ENCODE results near the gene UPK2.
"Not testable (repeated sequence)": the region's sequence is repeated elsewhere in the genome, so short reads cannot be mapped to it uniquely, and the experiment has no call there.

The UPK2 gene

DNA sequence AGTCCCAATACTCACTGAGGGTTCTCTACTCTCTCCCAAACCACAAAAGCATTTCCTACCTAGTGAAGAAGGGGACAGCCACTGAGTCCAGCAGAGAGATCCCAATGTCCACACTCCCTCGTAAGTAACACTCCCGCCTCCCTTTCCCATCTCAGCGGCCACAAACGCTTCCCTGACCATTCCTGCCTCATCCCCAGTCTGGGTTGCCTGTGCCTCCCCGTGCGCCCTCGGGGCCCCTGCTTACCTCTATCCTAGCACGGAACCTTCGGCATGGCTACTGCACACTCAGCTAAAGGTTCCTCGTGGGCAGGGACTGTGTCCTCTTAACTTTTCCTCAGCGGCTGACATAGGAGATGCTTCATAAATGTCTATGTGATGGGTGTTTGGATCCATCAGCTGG is 1.5 kb downstream of the UPK2 start:
- H3K27me3 ChIP-seq (ENCODE audit: control insufficient read depth, insufficient read depth, low read length) = no peaks in the 10 kb centered on the region
- no peaks in the 10 kb centered on the region for H3K9me3 ChIP-seq (ENCODE audit: control insufficient read depth, insufficient read depth, low read length)
- H3K36me3 ChIP-seq (ENCODE audit: control insufficient read depth, insufficient read depth, low read length) = no peaks in the 10 kb centered on the region
- no peak overlapping the region for H3K4me3 ChIP-seq (ENCODE audit: low read depth, low read length)
- no peaks in the 10 kb centered on the region for H3K4me1 ChIP-seq (ENCODE audit: control insufficient read depth, insufficient read depth, low read length)
- no peak overlapping the region for H3K9ac ChIP-seq (ENCODE audit: low read depth, low read length)

DNA sequence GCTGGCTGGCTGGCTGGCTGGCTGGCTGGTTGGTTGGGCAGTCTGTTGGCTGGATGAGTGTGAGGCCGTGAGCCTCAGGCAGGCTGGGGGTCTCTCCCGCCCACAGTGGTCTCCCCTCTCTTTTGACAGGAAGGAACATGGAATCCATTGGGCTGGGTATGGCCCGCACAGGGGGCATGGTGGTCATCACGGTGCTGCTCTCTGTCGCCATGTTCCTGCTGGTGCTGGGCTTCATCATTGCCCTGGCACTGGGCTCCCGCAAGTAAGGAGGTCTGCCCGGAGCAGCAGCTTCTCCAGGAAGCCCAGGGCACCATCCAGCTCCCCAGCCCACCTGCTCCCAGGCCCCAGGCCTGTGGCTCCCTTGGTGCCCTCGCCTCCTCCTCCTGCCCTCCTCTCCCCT is 1.9 kb downstream of the UPK2 start:
- no peaks in the 10 kb centered on the region for H3K36me3 ChIP-seq (ENCODE audit: control insufficient read depth, insufficient read depth, low read length)
- H3K27me3 ChIP-seq (ENCODE audit: control insufficient read depth, insufficient read depth, low read length) = no peaks in the 10 kb centered on the region
- no peaks in the 10 kb centered on the region for H3K4me1 ChIP-seq (ENCODE audit: control insufficient read depth, insufficient read depth, low read length)
- H3K9me3 ChIP-seq (ENCODE audit: control insufficient read depth, insufficient read depth, low read length) = no peaks in the 10 kb centered on the region
- H3K9ac ChIP-seq (ENCODE audit: low read depth, low read length) = no peak overlapping the region
- no peak overlapping the region for H3K4me3 ChIP-seq (ENCODE audit: low read depth, low read length)

DNA sequence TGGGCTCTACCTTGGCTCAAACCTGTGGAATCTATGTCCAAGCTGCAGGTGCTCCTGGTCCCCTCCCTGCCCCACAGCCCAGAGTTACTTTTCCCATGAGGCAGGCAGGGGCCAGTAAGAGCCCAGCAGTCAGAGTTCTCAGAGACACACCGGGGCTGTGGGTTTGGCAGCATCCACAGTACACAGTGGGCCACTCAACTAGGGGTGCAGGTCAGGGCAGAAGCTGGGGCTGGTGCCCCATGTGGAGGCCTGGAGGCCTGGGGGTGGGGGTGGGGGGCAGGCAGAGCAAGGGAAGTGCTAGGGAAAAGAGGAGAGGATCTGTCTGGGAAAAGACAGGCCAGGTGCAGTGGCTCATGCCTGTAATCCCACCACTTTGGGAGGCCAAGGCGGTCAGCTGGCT is 2.5 kb downstream of the UPK2 start:
- H3K4me3 ChIP-seq (ENCODE audit: low read depth, low read length) = no peak overlapping the region
- H3K4me1 ChIP-seq (ENCODE audit: control insufficient read depth, insufficient read depth, low read length) = no peaks in the 10 kb centered on the region
- no peaks in the 10 kb centered on the region for H3K9me3 ChIP-seq (ENCODE audit: control insufficient read depth, insufficient read depth, low read length)
- H3K27me3 ChIP-seq (ENCODE audit: control insufficient read depth, insufficient read depth, low read length) = no peaks in the 10 kb centered on the region
- no peak overlapping the region for H3K9ac ChIP-seq (ENCODE audit: low read depth, low read length)
- H3K36me3 ChIP-seq (ENCODE audit: control insufficient read depth, insufficient read depth, low read length) = no peaks in the 10 kb centered on the region

DNA sequence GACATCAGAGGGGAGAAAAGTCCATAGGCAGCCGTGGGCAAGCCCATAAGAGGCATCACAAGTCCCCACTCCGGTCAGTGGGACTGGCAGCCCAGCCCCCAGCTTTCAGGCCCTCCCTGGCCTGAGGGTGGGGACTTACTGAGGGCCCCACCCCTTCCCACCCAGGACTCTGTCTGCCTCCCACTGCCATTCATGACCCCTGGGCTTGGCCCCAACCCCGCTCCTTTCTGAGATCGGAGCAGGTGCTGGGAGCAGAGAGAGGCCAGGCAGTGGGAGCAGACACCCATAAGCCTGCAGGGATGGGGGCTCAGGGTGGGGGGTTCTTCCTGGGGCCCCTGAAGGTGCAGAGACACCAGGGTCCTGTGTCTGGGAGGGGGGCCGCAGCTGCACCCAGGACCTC is 5.1 kb downstream of the UPK2 start:
- H3K36me3 ChIP-seq (ENCODE audit: control insufficient read depth, insufficient read depth, low read length) = no peaks in the 10 kb centered on the region
- no peaks in the 10 kb centered on the region for H3K4me1 ChIP-seq (ENCODE audit: control insufficient read depth, insufficient read depth, low read length)
- no peak overlapping the region for H3K9ac ChIP-seq (ENCODE audit: low read depth, low read length)
- H3K9me3 ChIP-seq (ENCODE audit: control insufficient read depth, insufficient read depth, low read length) = no peaks in the 10 kb centered on the region
- H3K4me3 ChIP-seq (ENCODE audit: low read depth, low read length) = no peak overlapping the region
- no peaks in the 10 kb centered on the region for H3K27me3 ChIP-seq (ENCODE audit: control insufficient read depth, insufficient read depth, low read length)

DNA sequence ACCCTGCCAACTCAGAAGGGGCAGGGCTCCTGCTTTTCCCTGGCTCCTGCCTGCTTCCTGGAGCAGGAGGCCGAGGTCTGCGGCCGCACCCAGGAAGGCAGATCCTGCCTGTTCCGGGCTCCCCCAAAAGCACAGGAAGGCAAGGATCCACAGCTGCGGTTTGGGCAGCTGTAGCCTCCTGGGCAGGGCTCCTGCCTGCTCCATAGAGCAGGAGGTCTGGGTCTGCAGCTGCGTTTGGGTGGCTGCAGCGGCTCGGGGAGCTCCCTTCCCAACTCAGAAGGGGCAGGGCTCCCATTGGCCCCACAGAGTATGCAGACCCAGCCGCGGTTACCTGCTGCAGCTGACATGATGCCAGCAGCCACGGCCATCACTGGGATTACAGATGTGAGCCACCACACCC is 5.5 kb downstream of the UPK2 start:
- Histone ChIP-seq H3K9ac (ENCODE audit: low read depth, low read length) (peak overlapping the region; percentile 54), H3K4me3 (ENCODE audit: low read depth, low read length) (no peak overlapping the region), H3K27me3 (ENCODE audit: control insufficient read depth, insufficient read depth, low read length) (no peaks in the 10 kb centered on the region)

DNA sequence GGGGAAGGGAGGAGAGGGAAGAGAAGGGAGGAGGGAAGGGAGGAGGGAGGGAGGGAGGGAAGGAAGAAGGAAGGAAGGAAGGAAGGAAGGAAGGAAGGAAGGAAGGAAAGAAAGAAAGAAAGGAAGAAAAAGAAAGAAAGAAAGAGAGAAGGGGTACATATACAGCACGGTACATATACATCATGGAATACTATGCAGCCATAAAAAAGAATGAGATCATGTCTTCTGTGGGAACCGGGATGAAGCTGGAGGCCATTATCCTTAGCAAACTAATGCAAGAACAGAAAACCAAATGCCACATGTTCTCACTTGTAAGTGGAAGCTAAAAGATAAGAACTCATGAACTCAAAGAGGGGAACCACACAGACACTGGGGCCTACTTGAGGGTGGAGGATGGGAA is 13.4 kb downstream of the UPK2 start:
- H3K9me3 ChIP-seq (ENCODE audit: control insufficient read depth, insufficient read depth, low read length); H3K9ac ChIP-seq (ENCODE audit: low read depth, low read length); H3K4me3 ChIP-seq (ENCODE audit: low read depth, low read length); H3K36me3 ChIP-seq (ENCODE audit: control insufficient read depth, insufficient read depth, low read length); H3K4me1 ChIP-seq (ENCODE audit: control insufficient read depth, insufficient read depth, low read length); H3K27me3 ChIP-seq (ENCODE audit: control insufficient read depth, insufficient read depth, low read length): not testable (repeated sequence)

More for the DNA sequence above, 5.5 kb downstream of the UPK2 start:
- no peaks in the 10 kb centered on the region for H3K36me3 ChIP-seq (ENCODE audit: control insufficient read depth, insufficient read depth, low read length)
- H3K4me1 ChIP-seq (ENCODE audit: control insufficient read depth, insufficient read depth, low read length) = no peaks in the 10 kb centered on the region
- H3K9me3 ChIP-seq (ENCODE audit: control insufficient read depth, insufficient read depth, low read length) = no peaks in the 10 kb centered on the region

DNA sequence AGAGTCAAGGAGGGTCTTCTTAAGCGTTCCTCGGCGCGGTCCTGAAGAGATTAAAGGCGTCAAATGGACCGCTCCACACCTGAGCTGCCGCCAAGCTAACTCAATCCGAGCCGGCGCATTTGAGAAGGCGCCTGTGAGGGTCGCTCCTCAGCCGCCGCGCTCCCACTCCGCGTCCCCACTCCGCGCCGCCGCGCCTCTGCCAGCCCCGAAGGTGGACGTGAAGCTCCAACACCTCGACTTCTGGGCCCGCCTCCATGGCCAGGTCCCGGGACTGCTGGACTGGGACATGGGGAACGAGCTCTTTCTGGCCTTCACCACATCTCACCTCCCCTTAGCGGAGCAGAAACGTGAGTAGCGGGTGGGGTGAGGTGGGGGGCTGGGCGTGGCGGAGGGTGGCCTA is 15.5 kb downstream of the UPK2 start, which contains the start of gene FOXR1:
TSS of gene FOXR1 (plus strand) at position 116 of the 400 bp plus-strand sequence. CDS start at position 287, 171 bp downstream.
- H3K27me3 ChIP-seq (ENCODE audit: control insufficient read depth, insufficient read depth, low read length) = no peaks in the 10 kb centered on the region
- H3K4me3 ChIP-seq (ENCODE audit: low read depth, low read length) = no peak within 1 kb of the TSS
- no peak within 1 kb of the TSS for H3K9ac ChIP-seq (ENCODE audit: low read depth, low read length)
- H3K4me1 ChIP-seq (ENCODE audit: control insufficient read depth, insufficient read depth, low read length) = no peaks in the 10 kb centered on the region
- H3K9me3 ChIP-seq (ENCODE audit: control insufficient read depth, insufficient read depth, low read length) = no peaks in the 10 kb centered on the region
- no peaks in the 10 kb centered on the region for H3K36me3 ChIP-seq (ENCODE audit: control insufficient read depth, insufficient read depth, low read length)

DNA sequence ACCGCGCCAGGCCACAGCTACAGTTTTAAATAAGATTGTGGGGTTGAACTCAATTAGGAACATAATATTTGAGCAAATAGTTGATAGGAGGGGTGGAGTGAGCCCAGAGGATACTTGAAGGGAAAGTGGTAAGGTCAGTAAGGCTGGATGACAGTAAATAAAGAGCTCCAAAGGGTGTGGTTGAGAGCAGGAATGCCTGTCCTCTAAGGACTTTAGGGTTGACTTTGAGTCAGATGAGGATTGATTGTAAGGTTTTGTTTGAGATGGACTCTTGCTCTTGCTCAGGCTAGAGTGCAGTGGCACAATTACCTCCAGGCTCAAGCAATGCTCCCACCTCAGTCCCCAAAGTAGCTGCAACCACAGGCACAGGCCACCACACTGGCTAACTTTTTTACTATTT is 17.9 kb downstream of the UPK2 start:
- no peaks in the 10 kb centered on the region for H3K27me3 ChIP-seq (ENCODE audit: control insufficient read depth, insufficient read depth, low read length)
- no peaks in the 10 kb centered on the region for H3K36me3 ChIP-seq (ENCODE audit: control insufficient read depth, insufficient read depth, low read length)
- H3K9me3 ChIP-seq (ENCODE audit: control insufficient read depth, insufficient read depth, low read length) = no peaks in the 10 kb centered on the region
- H3K4me3 ChIP-seq (ENCODE audit: low read depth, low read length) = no peak overlapping the region
- no peak overlapping the region for H3K9ac ChIP-seq (ENCODE audit: low read depth, low read length)
- no peaks in the 10 kb centered on the region for H3K4me1 ChIP-seq (ENCODE audit: control insufficient read depth, insufficient read depth, low read length)

DNA sequence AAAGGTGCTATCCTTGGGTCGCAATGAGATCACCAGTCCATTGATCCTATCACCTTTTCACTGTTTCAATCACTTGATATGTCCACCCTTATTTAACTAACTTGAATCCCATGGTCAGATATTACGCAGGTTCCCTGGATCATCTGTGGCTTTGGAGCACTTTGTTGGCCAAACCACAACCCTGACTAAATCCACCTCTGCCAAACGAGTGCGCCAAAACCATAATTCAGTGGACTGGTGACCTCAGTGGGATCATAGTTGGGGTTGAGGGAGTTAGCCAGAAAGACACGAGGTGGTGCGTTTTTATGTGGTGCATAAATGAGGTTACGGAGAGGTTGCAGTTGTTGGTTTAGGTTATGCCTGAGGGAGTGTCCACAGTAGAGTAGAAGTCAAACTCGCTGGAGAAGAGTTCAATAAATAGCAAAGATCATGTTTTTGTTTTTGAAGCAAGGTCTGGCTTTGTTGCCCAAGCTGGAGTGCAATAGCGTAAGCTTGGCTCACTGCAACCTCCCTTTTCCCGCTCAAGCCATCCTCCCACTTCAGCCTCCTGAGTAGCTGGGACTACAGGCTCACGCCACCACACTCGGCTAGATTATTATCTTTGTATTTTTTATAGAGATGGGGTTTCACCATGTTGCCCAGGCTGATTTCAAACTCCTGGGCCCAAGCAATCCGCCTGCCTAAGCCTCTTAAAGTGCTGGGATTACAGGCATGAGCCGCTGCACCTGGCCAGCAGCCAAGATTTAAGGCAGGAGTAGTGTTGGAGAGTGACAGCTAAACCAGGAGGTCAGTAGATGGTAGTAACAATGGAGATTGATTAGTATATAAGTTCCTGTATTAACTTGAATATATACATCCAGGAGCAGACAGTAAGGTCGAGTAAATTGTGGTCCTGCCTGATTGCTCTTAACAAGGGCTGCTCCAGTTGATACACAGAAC is 19.9 kb downstream of the UPK2 start:
- no peak overlapping the region for H3K9ac ChIP-seq (ENCODE audit: low read depth, low read length)
- peaks cover 11% of the 10 kb centered on the region for H3K4me1 ChIP-seq (ENCODE audit: control insufficient read depth, insufficient read depth, low read length)
- H3K36me3 ChIP-seq (ENCODE audit: control insufficient read depth, insufficient read depth, low read length) = no peaks in the 10 kb centered on the region
- H3K9me3 ChIP-seq (ENCODE audit: control insufficient read depth, insufficient read depth, low read length) = no peaks in the 10 kb centered on the region
- H3K27me3 ChIP-seq (ENCODE audit: control insufficient read depth, insufficient read depth, low read length) = peaks cover 4% of the 10 kb centered on the region
- no peak overlapping the region for H3K4me3 ChIP-seq (ENCODE audit: low read depth, low read length)

DNA sequence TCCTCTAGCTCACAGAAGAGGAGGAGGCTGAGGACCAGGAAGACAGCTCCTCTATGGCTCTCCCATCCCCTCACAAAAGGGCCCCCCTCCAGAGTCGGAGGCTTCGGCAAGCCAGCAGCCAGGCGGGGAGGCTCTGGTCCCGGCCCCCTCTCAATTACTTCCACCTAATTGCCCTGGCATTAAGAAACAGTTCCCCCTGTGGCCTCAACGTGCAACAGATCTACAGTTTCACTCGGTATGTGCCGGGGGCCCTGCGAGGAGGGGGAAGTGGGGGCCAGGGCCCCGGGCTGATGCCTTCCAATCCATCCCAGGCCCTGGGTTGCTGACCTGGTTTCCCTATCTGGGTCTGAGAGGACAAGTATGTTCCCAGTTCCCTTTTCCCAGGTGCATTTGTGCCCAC is 23.3 kb downstream of the UPK2 start:
- no peak overlapping the region for H3K4me3 ChIP-seq (ENCODE audit: low read depth, low read length)
- H3K4me1 ChIP-seq (ENCODE audit: control insufficient read depth, insufficient read depth, low read length) = peaks cover 11% of the 10 kb centered on the region
- peaks cover 6% of the 10 kb centered on the region for H3K27me3 ChIP-seq (ENCODE audit: control insufficient read depth, insufficient read depth, low read length)
- H3K9ac ChIP-seq (ENCODE audit: low read depth, low read length) = no peak overlapping the region
- no peaks in the 10 kb centered on the region for H3K36me3 ChIP-seq (ENCODE audit: control insufficient read depth, insufficient read depth, low read length)
- no peaks in the 10 kb centered on the region for H3K9me3 ChIP-seq (ENCODE audit: control insufficient read depth, insufficient read depth, low read length)

DNA sequence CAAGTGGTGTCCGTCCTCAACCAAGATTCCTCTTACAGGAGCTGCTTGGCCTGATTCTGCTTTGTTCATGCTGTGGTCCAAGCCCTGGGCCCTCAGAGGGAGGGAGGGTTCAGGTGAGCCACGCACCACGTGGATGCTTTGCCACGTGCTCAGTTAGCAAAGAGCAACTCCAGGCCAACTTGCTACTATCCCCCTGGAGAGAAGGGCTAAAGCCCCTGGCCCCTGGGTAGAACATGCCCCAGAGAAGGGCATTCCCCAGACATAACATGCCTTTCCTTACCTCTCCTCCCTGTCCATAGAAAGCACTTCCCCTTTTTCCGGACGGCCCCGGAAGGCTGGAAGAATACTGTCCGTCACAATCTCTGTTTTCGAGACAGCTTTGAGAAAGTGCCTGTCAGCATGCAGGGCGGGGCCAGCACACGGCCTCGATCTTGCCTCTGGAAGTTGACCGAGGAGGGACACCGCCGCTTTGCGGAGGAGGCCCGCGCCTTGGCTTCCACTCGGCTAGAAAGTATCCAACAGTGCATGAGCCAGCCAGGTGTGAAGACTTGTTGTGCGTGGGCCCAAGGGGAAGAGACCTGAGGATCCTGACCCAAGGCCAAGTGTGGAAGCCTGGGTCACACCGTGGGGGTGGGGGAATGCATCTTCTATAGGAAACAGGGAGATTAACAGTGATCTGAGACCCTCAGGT is 24.2 kb downstream of the UPK2 start:
- Histone ChIP-seq H3K36me3 (ENCODE audit: control insufficient read depth, insufficient read depth, low read length) (no peaks in the 10 kb centered on the region), H3K9ac (ENCODE audit: low read depth, low read length) (no peak overlapping the region), H3K9me3 (ENCODE audit: control insufficient read depth, insufficient read depth, low read length) (no peaks in the 10 kb centered on the region), H3K4me1 (ENCODE audit: control insufficient read depth, insufficient read depth, low read length) (peaks cover 15% of the 10 kb centered on the region), H3K27me3 (ENCODE audit: control insufficient read depth, insufficient read depth, low read length) (peaks cover 6% of the 10 kb centered on the region), H3K4me3 (ENCODE audit: low read depth, low read length) (peak overlapping the region; percentile 28)

DNA sequence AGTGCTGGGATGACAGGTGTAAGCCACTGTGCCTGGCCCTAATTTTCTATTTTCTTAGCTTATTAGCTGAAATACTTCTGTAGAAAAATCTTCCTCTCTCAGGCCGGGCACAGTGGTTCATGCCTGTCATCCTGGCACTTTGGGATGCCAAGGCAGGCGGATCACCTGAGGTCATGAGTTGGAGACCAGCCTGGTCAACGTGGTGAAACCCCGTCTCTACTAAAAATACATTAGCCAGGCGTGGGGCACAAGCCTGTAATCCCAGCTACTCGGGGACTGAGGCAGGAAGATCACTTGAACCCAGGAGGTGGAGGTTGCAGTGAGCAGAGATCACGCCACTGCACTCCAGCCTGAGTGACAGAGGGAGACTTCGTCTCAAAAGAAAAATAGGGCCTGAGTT is 28.2 kb downstream of the UPK2 start:
- H3K36me3 ChIP-seq (ENCODE audit: control insufficient read depth, insufficient read depth, low read length); H3K9ac ChIP-seq (ENCODE audit: low read depth, low read length); H3K27me3 ChIP-seq (ENCODE audit: control insufficient read depth, insufficient read depth, low read length); H3K9me3 ChIP-seq (ENCODE audit: control insufficient read depth, insufficient read depth, low read length); H3K4me3 ChIP-seq (ENCODE audit: low read depth, low read length): not testable (repeated sequence)
- peaks cover 15% of the 10 kb centered on the region for H3K4me1 ChIP-seq (ENCODE audit: control insufficient read depth, insufficient read depth, low read length)
